SU-DHL-6 (cell line): ENCODE measurements around the gene MKI67.

Experiments used
- H2AFZ ChIP-seq: fragments of 200-600 bp; sonication (generic); 2 replicates; pipeline ENCODE4 v1.6.1; 2014; ENCODE audit warnings: low read depth, mild to moderate bottlenecking, moderate library complexity, mixed read lengths, antibody characterized with exemption, low read length; ENCODE audit not compliant: severe bottlenecking
- H3F3A ChIP-seq: fragments of 200-600 bp; shearing (Covaris generic); 2 replicates; pipeline ENCODE4 v1.6.0; 2016; ENCODE audit warnings: antibody characterized with exemption, mild to moderate bottlenecking; ENCODE audit not compliant: insufficient read depth
- H3K27ac ChIP-seq: fragments of 200-600 bp; sonication (generic); 2 replicates; pipeline ENCODE4 v1.5.1; 2016; ENCODE audit warnings: low read depth, mild to moderate bottlenecking, low read length, moderate library complexity, mixed read lengths
- H3K27me3 ChIP-seq: fragments of 200-600 bp; sonication (generic), shearing (Covaris generic); 2 replicates; pipeline ENCODE4 v1.6.0; 2014; ENCODE audit warnings: mild to moderate bottlenecking, low read length
- H3K36me3 ChIP-seq: fragments of 200-600 bp; sonication (generic); 2 replicates; pipeline ENCODE4 v1.6.1; 2014; ENCODE audit warnings: mild to moderate bottlenecking, low read length, mixed read lengths
- H3K4me2 ChIP-seq: fragments of 300-600, 200-600 bp; shearing (Covaris generic), sonication (generic); 2 replicates; pipeline ENCODE4 v1.6.0; 2014; ENCODE audit warnings: low read length, low read depth, mild to moderate bottlenecking; ENCODE audit not compliant: poor library complexity, severe bottlenecking
- H3K4me3 ChIP-seq: fragments of 200-600 bp; sonication (generic); 2 replicates; pipeline ENCODE4 v1.5.1; 2014; ENCODE audit warnings: antibody characterized with exemption, low read length, mild to moderate bottlenecking, mixed read lengths; ENCODE audit not compliant: insufficient read depth, poor library complexity, severe bottlenecking
- H3K79me2 ChIP-seq: fragments of 200-600 bp; sonication (generic); 2 replicates; pipeline ENCODE4 v1.6.1; 2014; ENCODE audit warnings: mild to moderate bottlenecking, low read length, moderate library complexity; ENCODE audit not compliant: insufficient read depth
- H3K9ac ChIP-seq: fragments of 200-600 bp; sonication (generic); 2 replicates; pipeline ENCODE4 v1.7.0; 2014; ENCODE audit warnings: mild to moderate bottlenecking, low read length
- H3K9me2 ChIP-seq: fragments of 200-600 bp; sonication (generic); replicated peaks from 2 replicates; pipeline ENCODE4 v1.6.1; 2014; ENCODE audit warnings: low read length; ENCODE audit not compliant: insufficient read depth
- H3K9me3 ChIP-seq: fragments of 200-600 bp; sonication (generic); 2 replicates; pipeline ENCODE4 v1.6.1; 2014; ENCODE audit warnings: low read length, mixed read lengths; ENCODE audit not compliant: insufficient read depth
- H4K20me1 ChIP-seq: fragments of 200-600 bp; sonication (generic); 2 replicates; pipeline ENCODE4 v1.6.1; 2014; ENCODE audit warnings: low read depth, mild to moderate bottlenecking, antibody characterized with exemption, low read length, moderate library complexity, mixed read lengths
- EZH2phosphoT487 ChIP-seq: fragments of 200-600 bp; sonication (generic), shearing (Covaris generic); conservative IDR thresholded peaks from 2 replicates; pipeline ENCODE4 v1.6.1; 2018; ENCODE audit warnings: mild to moderate bottlenecking, antibody characterized with exemption, low read length, moderate library complexity, mixed read lengths
- TF ChIP-seq, protein P1 (sequence below): fragments of 200-600 bp; sonication (generic); IDR thresholded peaks from one replicate; pipeline ENCODE4 v1.5.1; 2017; ENCODE audit warnings: antibody characterized with exemption, mild to moderate bottlenecking, low read length, moderate library complexity; ENCODE audit not compliant: insufficient read depth, poor library complexity, severe bottlenecking

Gene MKI67

DNA sequence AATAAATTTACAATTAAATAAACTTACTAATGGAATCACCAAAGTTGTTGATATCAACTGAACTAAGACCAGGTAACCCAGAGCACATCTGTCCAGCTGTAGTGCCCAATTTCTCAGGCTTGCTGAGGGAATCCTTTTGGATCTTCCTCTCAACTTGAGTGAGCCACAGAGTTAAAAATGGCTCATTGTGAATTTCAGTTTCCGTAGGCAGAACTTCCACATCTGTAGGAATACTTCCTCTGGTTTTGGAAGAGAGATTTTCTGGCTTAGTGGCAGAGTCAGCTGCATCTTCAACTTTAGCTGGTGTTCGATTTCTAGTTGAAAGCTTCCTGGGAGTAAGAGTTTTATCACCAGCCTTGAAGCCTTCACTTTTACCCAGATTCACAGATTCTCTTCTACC lies 11.3 kb downstream of the MKI67 start:
- no peak for TF ChIP-seq EZH2phosphoT487
- TF ChIP-seq, protein P1, sequence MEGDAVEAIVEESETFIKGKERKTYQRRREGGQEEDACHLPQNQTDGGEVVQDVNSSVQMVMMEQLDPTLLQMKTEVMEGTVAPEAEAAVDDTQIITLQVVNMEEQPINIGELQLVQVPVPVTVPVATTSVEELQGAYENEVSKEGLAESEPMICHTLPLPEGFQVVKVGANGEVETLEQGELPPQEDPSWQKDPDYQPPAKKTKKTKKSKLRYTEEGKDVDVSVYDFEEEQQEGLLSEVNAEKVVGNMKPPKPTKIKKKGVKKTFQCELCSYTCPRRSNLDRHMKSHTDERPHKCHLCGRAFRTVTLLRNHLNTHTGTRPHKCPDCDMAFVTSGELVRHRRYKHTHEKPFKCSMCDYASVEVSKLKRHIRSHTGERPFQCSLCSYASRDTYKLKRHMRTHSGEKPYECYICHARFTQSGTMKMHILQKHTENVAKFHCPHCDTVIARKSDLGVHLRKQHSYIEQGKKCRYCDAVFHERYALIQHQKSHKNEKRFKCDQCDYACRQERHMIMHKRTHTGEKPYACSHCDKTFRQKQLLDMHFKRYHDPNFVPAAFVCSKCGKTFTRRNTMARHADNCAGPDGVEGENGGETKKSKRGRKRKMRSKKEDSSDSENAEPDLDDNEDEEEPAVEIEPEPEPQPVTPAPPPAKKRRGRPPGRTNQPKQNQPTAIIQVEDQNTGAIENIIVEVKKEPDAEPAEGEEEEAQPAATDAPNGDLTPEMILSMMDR, result no peak
- H3K4me3 ChIP-seq, result no peak overlapping the region
- no peak overlapping the region for H3K9ac ChIP-seq
- H3K9me2 ChIP-seq, result no peaks in the 10 kb centered on the region
- H3K27ac ChIP-seq, result no peak overlapping the region
- H2AFZ ChIP-seq, result no peak overlapping the region
- no peaks in the 10 kb centered on the region for H3K27me3 ChIP-seq
- H3K9me3 ChIP-seq, result no peaks in the 10 kb centered on the region
- peaks cover 48% of the 10 kb centered on the region; the same call in 1 of the 2 replicates for H4K20me1 ChIP-seq
- H3K36me3 ChIP-seq, result peaks cover 92% of the 10 kb centered on the region
- no peak overlapping the region for H3K4me2 ChIP-seq
- H3F3A ChIP-seq, result no peaks in the 10 kb centered on the region; the same call in 1 of the 2 replicates
- H3K79me2 ChIP-seq, result peaks cover 61% of the 10 kb centered on the region

DNA sequence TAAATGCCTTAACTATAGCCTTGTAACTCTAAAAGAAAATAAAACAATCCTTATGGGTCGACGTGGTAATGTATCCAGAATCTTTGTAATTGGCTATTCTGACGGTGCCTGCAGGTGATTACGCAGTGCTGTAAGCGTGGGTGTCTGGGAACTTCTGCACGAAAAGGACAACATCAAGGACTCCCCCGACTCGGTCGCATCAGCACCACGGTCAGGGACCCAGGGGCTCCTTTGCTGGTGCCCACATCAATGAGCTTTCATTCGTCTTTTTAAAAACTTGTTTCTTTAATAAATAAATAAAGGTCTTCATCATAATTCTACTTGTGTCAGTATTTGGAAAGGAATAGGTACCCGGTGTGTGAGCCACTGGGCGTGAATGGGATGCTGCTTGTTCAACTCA lies 13.2 kb downstream of the MKI67 start:
- Histone ChIP-seq H3K27ac (no peak overlapping the region), H3K36me3 (peaks cover 95% of the 10 kb centered on the region), H4K20me1 (peaks cover 48% of the 10 kb centered on the region; the same call in 1 of the 2 replicates), H3K4me3 (no peak overlapping the region), H3K27me3 (no peaks in the 10 kb centered on the region), H2AFZ (no peak overlapping the region), H3K79me2 (peaks cover 47% of the 10 kb centered on the region), H3K9ac (no peak overlapping the region), H3K4me2 (no peak overlapping the region), H3K9me3 (no peaks in the 10 kb centered on the region), H3K9me2 (no peaks in the 10 kb centered on the region), H3F3A (no peaks in the 10 kb centered on the region; the same call in 1 of the 2 replicates)
- TF ChIP-seq, protein P1, result no peak
- TF ChIP-seq EZH2phosphoT487, result no peak

DNA sequence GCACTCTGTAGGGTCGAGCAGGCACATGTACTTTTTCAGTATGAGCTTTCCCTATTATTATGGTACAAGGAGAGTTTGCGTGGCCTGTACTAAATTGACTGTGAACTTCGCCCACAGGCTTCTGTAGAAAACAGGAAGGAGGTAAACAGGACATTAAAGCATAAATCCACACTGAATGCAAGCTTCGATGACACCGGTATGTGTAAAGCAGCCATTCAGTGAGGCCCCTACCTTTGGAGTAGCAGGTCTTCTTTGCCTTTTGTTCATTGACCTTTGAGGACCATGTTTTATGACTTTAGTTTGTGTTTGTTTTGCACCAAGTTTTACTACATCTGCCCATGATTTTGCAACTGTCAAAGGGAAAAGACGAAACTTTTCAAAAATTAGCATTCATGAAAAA lies 14.5 kb downstream of the MKI67 start:
- H3K9me3 ChIP-seq, result no peaks in the 10 kb centered on the region
- peaks cover 50% of the 10 kb centered on the region; the same call in 1 of the 2 replicates for H4K20me1 ChIP-seq
- peaks cover 95% of the 10 kb centered on the region for H3K36me3 ChIP-seq
- no peak overlapping the region for H3K9ac ChIP-seq
- no peaks in the 10 kb centered on the region for H3K9me2 ChIP-seq
- no peaks in the 10 kb centered on the region; the same call in 1 of the 2 replicates for H3F3A ChIP-seq
- TF ChIP-seq, protein P1, result no peak
- TF ChIP-seq EZH2phosphoT487, result no peak
- no peak overlapping the region for H3K27ac ChIP-seq
- H3K27me3 ChIP-seq, result no peaks in the 10 kb centered on the region
- no peak overlapping the region for H2AFZ ChIP-seq
- peaks cover 37% of the 10 kb centered on the region for H3K79me2 ChIP-seq
- no peak overlapping the region for H3K4me2 ChIP-seq
- no peak overlapping the region for H3K4me3 ChIP-seq

DNA sequence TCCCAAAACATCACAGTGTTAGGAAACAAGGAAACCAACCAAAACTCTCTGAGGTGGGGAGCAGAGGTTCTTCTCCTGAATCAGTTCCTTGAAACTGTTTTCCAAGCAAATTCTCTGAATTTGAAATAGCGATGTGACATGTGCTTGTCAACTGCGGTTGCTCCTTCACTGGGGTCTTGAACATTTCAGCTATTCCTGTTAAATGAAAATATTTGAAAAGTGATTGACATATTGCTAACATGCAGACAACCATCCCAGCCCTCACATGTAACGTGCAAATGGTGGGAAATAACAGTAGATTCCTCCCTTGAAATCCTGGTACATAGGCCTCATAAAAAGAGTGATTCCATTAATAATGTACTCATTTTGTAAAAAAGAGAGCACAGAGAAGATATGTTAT lies 15.9 kb downstream of the MKI67 start:
- Histone ChIP-seq H3K79me2 (peaks cover 28% of the 10 kb centered on the region), H2AFZ (no peak overlapping the region), H4K20me1 (peaks cover 52% of the 10 kb centered on the region; the same call in 1 of the 2 replicates), H3K9me2 (no peaks in the 10 kb centered on the region), H3K9ac (no peak overlapping the region), H3K27me3 (no peaks in the 10 kb centered on the region), H3K27ac (no peak overlapping the region), H3F3A (no peaks in the 10 kb centered on the region; the same call in 1 of the 2 replicates), H3K9me3 (no peaks in the 10 kb centered on the region), H3K36me3 (peaks cover 90% of the 10 kb centered on the region), H3K4me2 (no peak overlapping the region), H3K4me3 (no peak overlapping the region)
- TF ChIP-seq, protein P1, result no peak
- no peak for TF ChIP-seq EZH2phosphoT487
